Glutamatergic neuron (in vitro differentiated cells): ENCODE measurements around the gene RHOD. TPM values are rescaled to one million over a fixed set of nuclear protein-coding genes. Genes with fewer than 3 reads are reported as not detected.

Experiments used
- DNase-seq: peaks from one replicate; pipeline ENCODE4 v3.0.0; 2022
- H3K27ac Mint-ChIP-seq: one replicate; pipeline ENCODE4 v1.8.0; 2020; ENCODE audit warnings: mild to moderate bottlenecking, mixed read lengths, inconsistent platforms; ENCODE audit not compliant: unreplicated experiment
- H3K27me3 Mint-ChIP-seq: one replicate; pipeline ENCODE4 v1.8.0; 2020; ENCODE audit warnings: mild to moderate bottlenecking, moderate library complexity, mixed read lengths, inconsistent platforms; ENCODE audit not compliant: unreplicated experiment
- H3K36me3 Mint-ChIP-seq: one replicate; pipeline ENCODE4 v1.8.0; 2020; ENCODE audit warnings: mild to moderate bottlenecking, mixed read lengths, inconsistent platforms; ENCODE audit not compliant: unreplicated experiment
- H3K4me1 Mint-ChIP-seq: one replicate; pipeline ENCODE4 v1.8.0; 2020; ENCODE audit warnings: mild to moderate bottlenecking, low read depth, mixed read lengths, inconsistent platforms; ENCODE audit not compliant: unreplicated experiment
- H3K4me3 Mint-ChIP-seq: one replicate; pipeline ENCODE4 v1.8.0; 2020; ENCODE audit warnings: mild to moderate bottlenecking, mixed read lengths, inconsistent platforms; ENCODE audit not compliant: unreplicated experiment
- H3K9me3 Mint-ChIP-seq: one replicate; pipeline ENCODE4 v1.8.0; 2020; ENCODE audit warnings: mild to moderate bottlenecking, moderate library complexity, mixed read lengths, inconsistent platforms; ENCODE audit not compliant: unreplicated experiment
- total RNA-seq: library from RNA; stranded (reverse); fragmentation: NEBNext Ultra II Directional; extraction: Animal tissue kit (Norgen Biotek cat#: 25700); gene quantifications from one replicate; pipeline ENCODE4 v1.2.1, GENCODE V29; 2021; ENCODE audit not compliant: unreplicated experiment
- TF ChIP-seq, protein P1 (sequence below): fragments of 200-600 bp; sonication (generic); IDR thresholded peaks from one replicate; pipeline ENCODE4 v1.5.0; 2021; ENCODE audit not compliant: partially characterized antibody, unreplicated experiment

Gene RHOD
- total RNA-seq, 1 donor from 2014 or later = not detected

DNA sequence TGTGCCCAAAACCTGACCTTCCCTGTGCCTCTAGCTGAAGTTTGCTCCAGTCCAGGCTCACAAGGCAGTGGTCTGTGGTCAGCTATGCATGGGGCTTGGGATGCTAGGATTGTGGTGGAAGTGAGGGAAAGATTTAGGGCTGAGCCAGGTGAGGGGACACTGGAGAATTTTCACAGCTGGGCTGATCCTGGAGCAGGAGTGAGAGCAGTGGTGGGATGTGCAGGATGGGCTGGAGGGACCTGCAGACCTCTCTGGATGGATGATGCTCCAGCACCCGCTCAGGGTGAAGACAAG is 38.5 kb downstream of the RHOD start:
- Mint-ChIP-seq H3K27ac (no peak overlapping the region), H3K4me1 (no peaks in the 10 kb centered on the region), H3K27me3 (no peaks in the 10 kb centered on the region)

DNA sequence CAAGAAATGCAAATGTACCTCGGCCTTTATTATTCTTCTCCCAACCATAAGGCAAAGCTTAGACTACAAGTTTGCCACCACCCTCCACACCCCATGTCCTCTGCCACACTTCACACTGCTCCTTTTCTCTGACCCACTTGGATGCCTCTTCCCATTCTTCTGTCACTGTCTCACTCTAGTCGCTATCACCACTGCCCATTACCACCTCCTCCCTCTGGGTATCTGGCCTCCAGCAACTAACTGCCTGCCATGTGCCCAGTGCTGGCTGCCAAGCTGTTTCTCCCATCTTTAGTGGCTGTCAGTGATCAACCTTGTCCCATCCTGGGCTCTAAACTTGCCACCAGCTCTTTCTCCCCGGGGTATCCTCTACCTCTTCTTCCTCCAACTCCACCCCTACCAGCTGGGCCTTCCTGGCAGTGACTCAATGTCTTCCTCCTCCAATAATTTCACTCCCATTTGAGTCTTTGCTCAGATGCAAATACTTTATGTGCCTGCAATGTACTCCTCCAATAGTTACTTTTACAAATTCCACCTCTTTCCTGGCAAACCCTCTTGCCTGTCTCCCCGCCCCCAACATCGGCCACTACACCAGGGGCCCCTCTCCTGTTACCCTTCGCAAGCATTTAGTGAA is 42.3 kb downstream of the RHOD start:
- Mint-ChIP-seq H3K4me1 (peaks cover 4% of the 10 kb centered on the region), H3K4me3 (no peak overlapping the region), H3K27ac (no peak overlapping the region), H3K27me3 (peaks cover 9% of the 10 kb centered on the region), H3K9me3 (peaks cover 2% of the 10 kb centered on the region), H3K36me3 (no peaks in the 10 kb centered on the region)
- DNase-seq = no peak
- TF ChIP-seq, protein P1, sequence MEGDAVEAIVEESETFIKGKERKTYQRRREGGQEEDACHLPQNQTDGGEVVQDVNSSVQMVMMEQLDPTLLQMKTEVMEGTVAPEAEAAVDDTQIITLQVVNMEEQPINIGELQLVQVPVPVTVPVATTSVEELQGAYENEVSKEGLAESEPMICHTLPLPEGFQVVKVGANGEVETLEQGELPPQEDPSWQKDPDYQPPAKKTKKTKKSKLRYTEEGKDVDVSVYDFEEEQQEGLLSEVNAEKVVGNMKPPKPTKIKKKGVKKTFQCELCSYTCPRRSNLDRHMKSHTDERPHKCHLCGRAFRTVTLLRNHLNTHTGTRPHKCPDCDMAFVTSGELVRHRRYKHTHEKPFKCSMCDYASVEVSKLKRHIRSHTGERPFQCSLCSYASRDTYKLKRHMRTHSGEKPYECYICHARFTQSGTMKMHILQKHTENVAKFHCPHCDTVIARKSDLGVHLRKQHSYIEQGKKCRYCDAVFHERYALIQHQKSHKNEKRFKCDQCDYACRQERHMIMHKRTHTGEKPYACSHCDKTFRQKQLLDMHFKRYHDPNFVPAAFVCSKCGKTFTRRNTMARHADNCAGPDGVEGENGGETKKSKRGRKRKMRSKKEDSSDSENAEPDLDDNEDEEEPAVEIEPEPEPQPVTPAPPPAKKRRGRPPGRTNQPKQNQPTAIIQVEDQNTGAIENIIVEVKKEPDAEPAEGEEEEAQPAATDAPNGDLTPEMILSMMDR = no peak

More for the DNA sequence above, 38.5 kb downstream of the RHOD start:
- DNase-seq = no peak
- H3K9me3 Mint-ChIP-seq = no peaks in the 10 kb centered on the region
- TF ChIP-seq, protein P1 = peak; percentile 2
- H3K4me3 Mint-ChIP-seq = no peak overlapping the region
- no peaks in the 10 kb centered on the region for H3K36me3 Mint-ChIP-seq

DNA sequence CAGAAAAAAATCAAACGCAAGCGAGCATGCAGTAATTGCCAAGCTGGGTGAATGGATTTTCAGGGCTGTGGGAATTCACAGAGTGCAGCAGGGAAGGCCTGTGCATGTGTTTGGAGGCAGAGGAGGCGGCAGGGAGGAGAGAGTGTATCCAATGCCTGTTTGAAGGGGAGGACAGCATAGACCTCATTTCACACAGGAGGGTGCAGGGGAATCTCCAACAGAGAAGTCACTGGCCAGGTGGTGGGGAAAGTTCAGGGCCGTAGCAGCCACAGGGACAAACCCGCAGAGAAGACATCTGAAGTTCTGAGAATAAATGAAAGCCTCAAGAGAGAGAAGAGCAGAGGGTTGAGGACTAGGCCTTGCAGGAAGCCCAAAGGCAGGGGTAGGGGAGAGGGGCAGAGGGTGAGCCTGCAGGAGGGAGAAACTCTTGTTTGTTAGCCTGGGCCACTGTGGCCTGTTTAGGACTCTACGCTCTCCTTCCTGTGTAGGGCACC is 43.2 kb downstream of the RHOD start:
- H3K4me3 Mint-ChIP-seq = no peak overlapping the region
- H3K9me3 Mint-ChIP-seq = peaks cover 2% of the 10 kb centered on the region
- no peak for DNase-seq
- peaks cover 12% of the 10 kb centered on the region for H3K27me3 Mint-ChIP-seq
- TF ChIP-seq, protein P1 = no peak
- no peaks in the 10 kb centered on the region for H3K36me3 Mint-ChIP-seq
- no peak overlapping the region for H3K27ac Mint-ChIP-seq
- peaks cover 4% of the 10 kb centered on the region for H3K4me1 Mint-ChIP-seq

DNA sequence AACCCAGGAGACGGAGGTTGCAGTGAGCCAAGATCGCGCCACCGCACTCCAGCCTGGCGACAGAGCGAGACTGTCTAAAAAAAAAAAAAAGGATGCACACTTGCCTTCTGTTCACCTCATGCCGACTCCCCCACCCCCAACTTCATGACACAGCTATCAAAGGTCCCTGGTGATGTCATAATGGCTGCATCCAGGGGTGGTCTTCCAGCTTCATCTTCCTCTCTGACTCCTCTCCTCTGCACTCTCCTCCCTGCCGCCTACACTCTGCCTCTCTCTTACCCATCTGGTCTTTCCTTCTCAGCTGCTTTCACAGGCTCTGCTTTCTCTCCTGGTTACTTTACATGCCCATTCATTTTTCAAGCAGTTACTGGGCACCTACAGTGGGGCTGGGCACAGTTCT is 46.0 kb downstream of the RHOD start:
- TF ChIP-seq, protein P1 = no peak
- no peaks in the 10 kb centered on the region for H3K36me3 Mint-ChIP-seq
- peak overlapping the region; percentile 80 for H3K27ac Mint-ChIP-seq
- H3K4me1 Mint-ChIP-seq = peaks cover 4% of the 10 kb centered on the region
- no peak overlapping the region for H3K4me3 Mint-ChIP-seq
- peaks cover 12% of the 10 kb centered on the region for H3K27me3 Mint-ChIP-seq
- DNase-seq = no peak
- peaks cover 2% of the 10 kb centered on the region for H3K9me3 Mint-ChIP-seq

DNA sequence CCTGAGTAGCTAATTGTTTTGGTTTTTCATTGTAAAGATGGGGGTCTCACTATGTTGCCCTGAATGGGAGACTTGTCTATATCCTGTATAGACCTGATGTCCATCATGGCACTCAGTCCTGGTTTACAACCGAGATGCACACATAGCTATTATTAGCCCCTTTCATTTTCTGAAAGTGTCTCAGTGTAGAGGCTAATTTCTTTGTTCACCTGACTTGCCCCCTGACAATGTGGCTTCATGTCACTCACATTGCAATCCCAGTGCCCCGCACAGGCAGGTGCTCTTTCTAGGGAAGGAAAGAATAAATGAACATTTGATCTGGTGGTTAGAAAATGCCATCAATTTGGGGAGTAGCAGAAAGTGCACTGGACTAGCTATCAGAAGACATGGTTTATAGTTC is 49.3 kb downstream of the RHOD start:
- DNase-seq = no peak
- peaks cover 12% of the 10 kb centered on the region for H3K27me3 Mint-ChIP-seq
- no peak overlapping the region for H3K27ac Mint-ChIP-seq
- H3K9me3 Mint-ChIP-seq = peaks cover 2% of the 10 kb centered on the region
- no peaks in the 10 kb centered on the region for H3K36me3 Mint-ChIP-seq
- TF ChIP-seq, protein P1 = no peak
- no peak overlapping the region for H3K4me3 Mint-ChIP-seq
- peaks cover 4% of the 10 kb centered on the region for H3K4me1 Mint-ChIP-seq
